ENCODE measurements around the gene LDB2.

Gene LDB2

DNA sequence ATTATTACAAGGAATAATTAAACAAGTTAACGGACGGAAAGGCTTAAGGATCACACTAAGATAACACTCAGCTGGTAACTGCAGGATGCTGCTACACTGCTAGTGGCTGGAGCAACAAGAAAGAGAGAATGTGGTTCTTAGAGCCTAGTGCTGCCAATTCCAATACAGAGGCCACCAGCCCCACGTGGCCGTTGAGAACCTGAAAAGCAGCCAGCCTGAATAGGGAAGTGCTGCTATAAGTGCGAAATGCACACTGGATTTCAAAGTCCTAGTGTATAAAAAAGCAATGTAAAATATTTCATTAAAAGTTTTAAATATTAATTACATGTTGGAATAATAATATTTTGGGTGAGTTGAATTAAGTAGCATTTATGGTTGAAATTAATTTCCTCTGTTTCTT is 414.9 kb downstream of the LDB2 start:
- no peak for DNase-seq (ENCODE audit: low read depth)

DNA sequence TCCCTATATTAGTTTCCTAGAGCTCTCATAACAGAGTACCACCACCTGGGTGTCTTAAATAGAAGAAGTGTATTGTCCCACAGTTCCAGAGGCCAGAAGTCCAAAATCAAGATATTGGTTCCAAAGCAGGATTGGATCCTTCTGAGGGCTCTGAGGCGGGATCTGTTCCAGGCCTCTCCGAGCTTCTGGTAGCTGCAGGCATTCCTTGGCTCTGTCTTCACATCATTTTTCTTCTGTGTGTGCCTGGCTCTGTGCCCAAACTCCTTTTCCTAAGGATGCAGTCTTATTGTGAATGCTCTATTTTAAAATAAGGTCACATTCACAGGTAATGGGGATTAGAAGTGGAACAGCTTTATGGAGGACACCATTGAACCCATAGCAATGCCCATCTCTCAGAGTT is 418.4 kb downstream of the LDB2 start:
- DNase-seq (ENCODE audit: low read depth) = no peak

DNA sequence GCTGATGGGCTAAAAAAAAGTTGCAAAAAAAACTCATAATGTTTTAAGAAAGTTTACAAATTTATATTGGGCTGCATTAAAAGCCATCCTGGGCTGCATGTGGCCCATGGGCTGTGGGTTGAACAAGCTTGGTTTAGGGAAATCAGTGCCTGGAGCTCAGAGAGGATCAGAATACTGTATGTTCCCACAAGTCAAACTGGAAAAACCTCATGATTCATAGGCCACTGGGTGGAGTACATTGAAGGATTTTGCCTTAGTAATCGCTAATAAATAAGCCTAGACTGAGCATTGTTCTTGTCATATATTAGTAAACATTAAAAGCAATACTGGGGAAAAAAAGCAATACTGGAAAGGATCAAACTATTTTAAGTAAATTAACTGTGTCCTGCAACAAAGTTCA is 425.9 kb downstream of the LDB2 start:
- no peak for DNase-seq (ENCODE audit: low read depth)

DNA sequence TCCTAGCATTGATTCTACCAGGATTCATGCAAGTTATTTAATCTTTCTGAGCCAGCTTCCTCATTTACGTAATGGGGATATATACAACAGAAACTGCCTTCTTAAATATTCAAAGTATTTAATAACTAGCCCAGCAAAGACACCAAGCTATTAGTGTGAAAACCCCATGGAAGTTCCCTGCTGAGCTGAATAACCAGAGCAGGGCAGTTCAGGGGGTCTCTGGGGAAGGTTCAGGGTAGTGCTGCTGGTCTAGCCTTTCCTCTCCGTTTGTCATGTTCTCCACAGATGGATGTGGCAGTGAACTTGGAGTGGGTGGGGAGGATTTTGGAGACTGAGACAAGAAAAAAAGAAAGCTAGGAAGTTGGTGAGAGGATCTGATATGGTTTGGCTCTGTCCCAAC is 431.4 kb downstream of the LDB2 start:
- no peak for DNase-seq (ENCODE audit: low read depth)

DNA sequence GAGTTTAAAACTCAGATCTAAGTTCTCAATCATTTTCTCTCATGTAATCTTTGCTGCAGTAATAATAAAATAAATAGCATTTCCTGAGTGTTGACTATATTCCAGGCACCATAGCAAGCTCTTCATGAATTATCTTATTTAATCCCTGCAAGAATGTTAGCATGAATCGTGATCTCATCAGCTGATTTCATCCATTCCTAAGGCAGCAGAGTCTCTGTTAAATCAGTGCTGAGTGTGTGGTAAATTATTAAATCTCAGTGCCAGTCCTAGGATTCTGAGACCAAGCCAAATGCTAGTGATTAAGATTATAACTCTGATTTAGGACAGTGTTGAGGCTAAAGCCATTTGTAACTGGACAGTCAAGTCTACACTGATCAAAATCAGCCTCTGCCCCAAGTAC is 431.9 kb downstream of the LDB2 start:
- no peak for DNase-seq (ENCODE audit: low read depth)

DNA sequence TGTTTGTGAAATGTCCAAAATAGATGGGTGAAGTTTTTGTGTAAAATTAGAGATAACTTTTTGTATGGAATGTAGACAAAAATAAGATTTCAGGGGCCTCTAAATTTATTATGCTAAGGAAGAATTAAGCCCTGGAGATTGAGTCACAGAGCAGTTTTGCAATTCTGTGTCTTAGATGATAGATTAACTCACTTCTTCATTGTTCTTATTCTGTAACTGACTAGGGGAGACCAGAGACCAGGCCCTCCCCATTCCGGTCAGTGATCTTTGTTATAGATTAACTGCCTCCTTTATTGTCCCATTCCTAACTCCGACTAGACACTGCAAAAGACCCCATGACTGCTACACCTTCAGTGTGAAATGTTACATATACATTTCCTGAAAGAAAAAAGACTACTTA is 433.8 kb downstream of the LDB2 start:
- no peak for DNase-seq (ENCODE audit: low read depth)

DNA sequence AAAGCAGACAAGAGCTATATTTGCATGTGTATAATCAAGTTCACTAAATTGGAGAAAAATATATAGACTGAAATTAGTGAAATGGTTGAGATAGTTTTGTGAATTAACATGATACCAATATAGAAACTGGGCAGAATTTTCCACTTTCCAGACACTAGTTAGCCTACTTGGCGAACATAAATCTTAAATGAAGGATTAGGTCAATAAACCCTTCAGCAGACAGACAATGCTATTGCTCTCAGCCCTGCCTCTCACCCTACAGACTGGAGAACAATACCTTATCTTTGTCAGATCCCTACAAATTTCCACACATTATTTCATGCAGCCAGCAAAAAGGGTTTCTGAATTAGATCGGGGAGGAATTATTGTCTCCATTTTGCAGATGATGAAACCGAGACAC is 435.8 kb downstream of the LDB2 start:
- DNase-seq (ENCODE audit: low read depth) = no peak

DNA sequence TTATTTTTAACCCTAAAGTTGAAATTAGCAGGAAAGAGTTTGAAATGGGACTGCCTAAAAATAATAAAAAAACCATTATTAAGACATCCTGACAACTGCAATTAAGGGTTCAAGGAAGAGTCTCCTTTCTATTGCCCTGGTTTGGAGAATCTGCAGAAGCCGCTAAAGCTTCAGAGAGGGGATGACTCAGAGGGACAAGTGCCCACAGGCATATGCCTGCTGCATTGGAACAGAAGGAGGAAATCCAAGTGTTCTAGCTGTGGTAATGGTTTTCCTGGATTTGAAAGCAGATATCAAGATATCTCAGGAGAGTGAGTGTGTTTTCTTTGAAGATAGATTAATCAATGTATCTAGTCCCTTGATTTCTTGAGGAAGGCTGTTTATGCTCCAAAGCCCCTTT is 437.1 kb downstream of the LDB2 start:
- no peak for DNase-seq (ENCODE audit: low read depth)

DNA sequence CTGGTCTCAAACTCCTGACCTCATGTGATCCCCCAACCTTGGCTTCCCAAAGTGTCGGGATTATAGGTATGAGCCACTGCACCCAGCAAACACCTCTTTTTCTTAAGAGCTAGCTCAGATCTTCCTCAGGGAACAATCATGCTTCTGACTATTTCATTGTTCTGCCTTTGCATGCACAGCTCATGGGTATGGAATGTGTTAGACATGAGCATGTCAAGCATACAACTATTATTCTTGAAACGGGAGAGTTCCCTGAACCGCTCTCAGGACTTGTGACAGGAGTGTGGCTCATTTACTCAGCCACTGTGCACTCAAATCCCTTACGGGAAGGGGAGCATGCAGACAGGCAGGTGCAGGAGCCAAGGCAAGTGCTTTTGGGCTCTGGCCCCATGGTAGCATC is 440.5 kb downstream of the LDB2 start:
- DNase-seq (ENCODE audit: low read depth) = no peak

Data from stimulated activated CD8-positive, alpha-beta memory T cell treated with anti-CD3 and anti-CD28 coated beads, Interleukin-12 subunit alpha, Interleukin-12 subunit beta, amount 100 ng/mL, for 4 hours (primary cell).